Stimulated activated CD8-positive, alpha-beta memory T cell treated with anti-CD3 and anti-CD28 coated beads, Interleukin-7, amount 100 ng/mL, for 24 hours (primary cell): ENCODE results near the gene BPIFB4.

ENCODE experiments used
- DNase-seq: peaks from one replicate; pipeline ENCODE4 v3.0.0-alpha.2; 2020; ENCODE audit warnings: low read depth

Gene BPIFB4

DNA sequence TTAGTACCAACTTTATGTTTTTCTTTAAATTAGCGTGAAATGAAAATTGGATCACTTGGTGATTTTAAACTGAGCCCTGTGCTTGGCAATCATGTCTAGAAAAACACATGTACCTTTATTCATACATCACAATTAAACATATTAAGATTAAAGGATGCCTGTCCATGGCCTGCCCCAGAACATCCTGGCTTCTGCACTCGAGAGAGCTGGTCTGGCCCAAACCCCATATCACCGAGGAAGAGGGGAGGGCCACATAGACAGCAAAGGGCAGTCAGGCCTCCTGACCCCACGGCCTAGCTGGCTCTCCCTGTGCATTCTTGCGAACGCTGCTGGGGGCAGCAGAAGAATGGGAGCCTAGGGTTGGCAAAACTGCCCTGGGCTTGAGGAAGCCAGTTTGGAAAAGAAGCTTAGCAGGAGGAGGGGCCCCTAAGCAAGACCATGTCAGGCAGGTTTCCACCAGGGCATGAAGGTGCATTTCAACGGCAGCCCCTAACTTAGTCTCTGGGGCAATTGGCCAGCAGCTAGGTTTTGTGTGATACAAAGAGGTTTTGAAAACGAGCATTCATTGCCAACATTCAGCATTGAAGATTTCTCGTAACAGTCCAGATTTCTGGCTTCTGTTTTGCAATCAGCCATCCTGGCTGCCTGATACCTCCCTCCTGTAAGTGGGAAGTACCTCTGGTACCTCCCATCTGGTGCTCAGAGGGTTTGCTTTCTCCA, 17.2 kb upstream of the BPIFB4 start:
- DNase-seq, result no peak

- no peak for DNase-seq
Measured at GRCh38 chr20:33062825-33063149, 16.7 kb upstream of the BPIFB4 start.

DNA sequence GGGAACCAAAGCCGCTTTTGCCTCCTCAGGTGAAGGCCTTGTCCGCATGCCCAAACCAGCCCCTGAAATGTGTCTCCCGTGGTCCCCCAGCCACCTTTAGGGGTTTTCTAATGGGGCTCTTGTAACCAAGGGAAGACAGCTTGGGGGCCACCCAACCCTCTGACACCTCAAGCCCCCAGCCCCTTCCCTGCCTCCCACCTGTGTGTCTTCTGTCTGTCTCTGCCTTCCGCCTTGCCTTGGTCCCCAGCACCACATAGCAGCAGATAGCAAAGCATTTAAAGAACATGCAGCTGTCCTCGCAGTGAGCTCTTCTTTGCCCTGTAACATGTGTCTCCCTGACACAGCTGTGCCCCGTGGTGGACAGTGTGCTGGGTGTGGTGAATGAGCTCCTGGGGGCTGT, 16.2 kb upstream of the BPIFB4 start:
- no peak for DNase-seq

- DNase-seq, result no peak
Measured at GRCh38 chr20:33064572-33065287, 14.7 kb upstream of the BPIFB4 start.

DNA sequence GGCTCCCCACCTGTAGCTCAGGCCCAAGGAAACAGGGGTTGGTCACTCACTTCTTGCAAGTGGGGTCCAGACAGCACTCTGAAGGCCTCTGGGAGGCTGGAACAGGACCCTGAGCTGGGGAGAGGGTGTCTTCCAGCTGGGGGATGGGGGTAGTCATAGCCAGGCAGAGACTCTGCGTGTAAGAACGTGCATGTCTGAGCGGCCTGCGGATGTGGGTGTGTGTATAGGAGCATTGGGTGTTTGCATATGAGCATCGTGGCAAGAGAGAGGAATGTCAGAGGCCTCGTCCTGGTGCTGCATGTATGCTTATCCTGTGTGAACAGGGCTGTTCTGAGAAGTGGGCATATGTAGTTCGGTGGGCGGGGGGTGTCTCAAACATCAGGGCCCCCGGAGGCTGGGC, 13.7 kb upstream of the BPIFB4 start:
- no peak for DNase-seq

DNA sequence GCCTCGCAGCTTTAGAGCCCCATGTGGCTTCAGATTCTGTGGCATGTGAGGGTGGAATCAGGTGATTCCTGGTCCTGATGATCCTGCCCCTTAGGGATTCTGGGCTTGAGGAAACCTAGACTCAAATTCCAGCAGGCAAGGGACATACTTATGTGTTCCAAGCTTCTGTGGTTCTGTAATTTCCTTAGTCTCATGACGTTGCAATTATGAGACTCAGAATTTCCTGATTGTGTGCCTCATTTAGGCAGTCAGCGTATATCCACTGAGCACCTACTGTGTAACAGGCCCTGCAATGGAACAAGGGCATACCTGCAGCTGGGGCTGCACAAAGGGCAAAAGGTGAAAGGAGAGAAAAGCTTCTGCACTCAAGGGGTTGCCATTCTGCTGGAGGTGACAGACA, 11.6 kb upstream of the BPIFB4 start:
- no peak for DNase-seq

GRCh38 chr20:33068251-33068939, 11.0 kb upstream of the BPIFB4 start:
- DNase-seq, result no peak

DNA sequence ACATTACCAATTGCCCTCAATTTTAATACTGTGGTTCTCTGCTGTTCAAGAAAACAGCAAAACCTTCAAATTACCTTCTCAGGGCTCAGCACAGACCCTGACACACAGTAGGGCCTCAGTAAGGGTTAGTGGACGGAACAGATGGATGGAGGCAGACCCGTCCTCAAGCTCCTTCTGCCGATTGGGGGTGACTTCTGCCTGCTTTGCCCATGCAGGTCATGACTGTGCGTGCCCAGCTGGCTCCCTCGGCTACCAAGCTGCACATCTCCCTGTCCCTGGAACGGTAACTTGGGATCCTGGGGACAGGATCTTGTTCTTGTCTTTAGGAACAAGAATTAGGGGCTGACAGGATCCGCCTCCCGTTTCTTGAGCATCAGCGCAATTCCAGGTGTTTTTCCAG, 9.8 kb upstream of the BPIFB4 start:
- DNase-seq, result no peak

GRCh38 chr20:33070111-33071053, 9.1 kb upstream of the BPIFB4 start:
- DNase-seq, result no peak

DNA sequence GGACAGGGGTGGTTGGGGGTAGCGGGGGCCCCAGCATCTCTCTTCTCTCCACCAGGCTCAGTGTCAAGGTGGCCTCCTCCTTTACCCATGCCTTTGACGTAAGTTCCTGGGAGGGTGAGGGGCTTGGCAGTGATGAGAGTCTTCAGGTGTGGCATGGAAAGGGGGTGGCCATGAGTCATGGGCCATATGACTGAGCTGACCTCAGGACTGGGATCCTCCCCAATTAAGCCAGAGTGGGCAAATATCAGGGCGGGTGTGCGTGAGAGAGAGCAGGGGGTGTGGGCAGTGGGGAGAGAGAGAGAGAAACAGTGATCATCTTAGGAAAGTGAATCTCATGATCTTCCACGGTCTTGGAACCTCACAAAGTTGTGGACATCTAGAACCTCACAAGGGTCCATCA, 8.2 kb upstream of the BPIFB4 start:
- DNase-seq, result no peak

DNA sequence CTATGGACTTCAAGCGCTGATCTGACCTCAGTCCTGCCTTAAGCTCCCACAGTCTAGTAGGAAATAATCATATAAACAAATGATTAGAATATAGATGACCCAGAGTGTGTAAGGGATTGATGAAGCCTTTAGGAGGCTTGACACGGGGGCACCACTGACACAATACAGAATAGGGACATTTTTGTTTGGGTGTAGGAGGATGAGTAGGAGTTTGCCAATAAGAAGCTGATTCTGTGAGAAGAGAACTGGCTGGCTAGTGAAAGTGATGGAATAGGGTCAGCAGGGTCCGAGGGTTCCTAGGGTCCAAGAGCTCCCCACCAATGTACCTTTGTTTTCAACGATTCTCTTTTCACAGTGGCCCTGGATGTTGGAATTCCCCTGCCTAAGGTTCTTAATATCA, 7.1 kb upstream of the BPIFB4 start:
- no peak for DNase-seq

DNA sequence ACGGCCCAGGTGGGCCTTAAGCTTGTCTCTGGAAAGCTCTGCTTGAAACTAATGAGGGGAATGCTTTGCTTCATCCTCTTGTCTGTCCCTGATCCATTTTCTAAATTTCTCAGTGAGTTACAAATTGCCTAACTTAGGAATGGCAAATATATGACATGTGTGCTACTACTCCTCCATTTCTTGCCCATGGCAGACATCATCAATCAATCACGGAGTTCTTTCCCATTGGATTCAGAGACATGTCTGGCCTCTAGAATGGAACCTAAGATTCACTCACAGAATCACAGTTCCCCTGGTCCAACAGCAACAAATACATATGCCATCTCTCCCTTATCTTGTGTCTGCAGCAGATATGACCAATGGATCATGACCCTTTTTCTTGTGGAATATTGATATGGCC, 6.6 kb upstream of the BPIFB4 start:
- no peak for DNase-seq

- no peak for DNase-seq
Measured at GRCh38 chr20:33074675-33075074, 4.8 kb upstream of the BPIFB4 start.

DNA sequence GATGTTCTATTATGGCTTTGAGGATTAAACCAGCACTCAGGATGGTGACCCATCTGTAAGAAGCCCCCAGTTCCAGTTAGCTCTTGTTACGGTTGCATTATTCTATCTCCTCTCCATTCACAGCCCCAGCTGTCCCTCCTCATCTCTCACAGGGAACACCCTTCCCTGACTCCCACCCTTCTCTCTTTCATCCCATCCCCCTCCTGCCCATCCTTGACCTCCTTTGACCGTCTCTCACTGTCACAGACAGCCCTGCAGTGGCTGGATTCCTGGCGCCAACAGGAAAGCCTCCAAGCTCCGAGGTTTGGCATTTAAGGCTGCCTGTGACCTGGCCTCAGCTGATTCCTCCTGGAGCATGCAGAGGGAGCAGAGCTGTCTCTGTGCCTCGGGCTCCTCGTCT, 4.2 kb upstream of the BPIFB4 start:
- DNase-seq, result no peak

DNA sequence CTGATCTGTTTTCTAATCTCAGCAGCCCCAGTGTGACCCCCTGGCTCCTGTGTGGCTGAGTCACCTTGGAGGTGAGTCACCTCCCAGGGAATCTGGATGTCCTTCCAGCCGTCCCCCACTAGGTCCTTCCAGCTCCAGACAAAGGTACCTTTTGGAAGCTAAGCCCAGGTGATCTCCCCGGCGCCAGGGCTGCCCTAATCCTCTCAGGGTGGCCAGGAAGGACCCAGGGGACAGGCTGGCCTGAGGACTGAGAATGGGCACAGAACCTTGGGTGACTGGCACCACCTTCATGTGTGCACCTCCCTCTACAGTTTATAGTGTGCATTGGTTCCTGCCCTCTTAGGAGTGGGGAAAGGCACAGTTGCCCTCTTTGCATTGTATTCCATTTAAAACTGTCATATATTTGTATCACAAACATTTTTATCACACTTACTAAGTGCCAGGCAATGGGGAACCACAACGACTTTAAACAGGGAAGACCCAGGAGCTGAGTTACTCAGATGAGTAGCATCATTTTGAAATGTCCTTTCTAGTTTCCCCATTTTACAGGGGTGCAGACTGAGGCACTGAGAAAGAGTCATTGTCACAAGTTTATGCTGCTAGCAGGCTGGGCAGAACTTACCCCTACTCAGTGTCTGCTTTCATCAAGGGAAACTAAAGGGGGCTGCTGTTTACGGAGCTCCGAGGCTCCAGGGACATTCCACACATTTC, 2.6 kb upstream of the BPIFB4 start:
- DNase-seq, result no peak

- no peak for DNase-seq
Measured at GRCh38 chr20:33081411-33082154, 2.1 kb downstream of the BPIFB4 start.

DNA sequence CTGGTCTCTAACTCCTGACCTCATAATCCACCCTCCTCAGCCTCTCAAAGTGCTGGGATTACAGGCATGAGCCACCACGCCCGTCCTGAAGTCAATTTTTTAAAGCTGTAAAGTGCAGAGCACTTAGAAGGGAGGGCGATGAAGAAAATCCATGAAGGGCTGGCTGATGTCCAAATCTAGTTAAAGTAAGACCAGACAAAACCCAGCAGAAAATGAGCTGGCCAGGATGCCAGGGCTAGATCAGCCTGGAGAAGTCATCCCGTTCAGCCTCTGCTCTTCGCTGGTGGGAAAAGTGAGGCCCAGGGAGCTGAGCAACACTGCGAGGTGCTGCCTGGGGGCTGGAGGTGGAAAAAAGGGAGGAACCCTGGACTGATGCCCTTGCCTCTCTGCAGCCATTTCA, 3.1 kb downstream of the BPIFB4 start:
- DNase-seq, result no peak

- no peak for DNase-seq
Measured at GRCh38 chr20:33083544-33084340, 4.3 kb downstream of the BPIFB4 start.

DNA sequence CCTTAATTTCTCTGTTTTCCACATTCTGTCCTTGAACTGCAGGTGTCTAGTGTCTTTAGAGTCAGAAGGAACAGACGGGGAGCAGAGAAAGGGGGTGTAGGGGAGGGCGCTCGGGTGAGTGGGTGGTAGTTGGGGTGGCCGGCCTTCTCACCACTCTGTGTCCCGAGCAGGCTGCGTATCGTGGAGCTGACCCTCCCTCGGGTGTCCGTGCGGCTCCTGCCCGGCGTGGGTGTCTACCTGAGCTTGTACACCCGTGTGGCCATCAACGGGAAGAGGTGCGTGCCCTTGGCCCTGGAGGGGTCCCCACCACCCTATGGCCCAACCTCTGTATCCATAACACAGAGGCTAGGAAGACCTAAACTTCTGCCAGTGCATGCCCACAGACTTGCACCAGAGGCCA, 5.3 kb downstream of the BPIFB4 start:
- DNase-seq, result no peak

DNA sequence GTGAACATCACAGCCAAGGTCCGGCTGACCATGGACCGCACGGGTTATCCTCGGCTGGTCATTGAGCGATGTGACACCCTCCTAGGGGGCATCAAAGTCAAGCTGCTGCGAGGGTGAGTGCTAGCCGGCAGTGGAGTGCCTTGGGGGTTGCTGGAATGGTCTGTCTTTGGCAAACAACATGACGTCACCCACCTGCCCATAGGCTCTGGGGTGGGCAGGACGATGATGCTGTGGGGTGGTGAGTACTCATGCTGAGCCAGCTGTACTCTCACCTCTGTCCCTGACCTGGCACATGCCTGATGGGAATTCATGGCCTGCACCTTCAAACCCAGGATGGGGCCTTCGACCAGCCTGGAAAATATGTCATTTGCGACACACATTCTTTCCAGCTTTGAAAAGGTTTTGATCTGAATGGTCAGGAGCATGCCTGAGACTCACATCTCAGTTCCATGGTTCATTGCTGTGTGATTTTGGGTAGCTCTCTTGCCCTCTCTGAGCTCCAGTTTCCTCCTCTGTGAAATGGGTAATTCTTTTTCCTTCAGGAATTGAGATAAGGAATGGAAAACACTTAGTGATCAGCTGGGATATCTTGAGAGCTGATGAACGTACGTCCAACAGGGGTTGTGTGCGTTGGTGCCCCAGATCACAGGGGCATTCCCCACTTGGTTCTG, 6.7 kb downstream of the BPIFB4 start:
- DNase-seq, result no peak
